ENCODE results near the gene CYP26A1.

Gene CYP26A1

DNA sequence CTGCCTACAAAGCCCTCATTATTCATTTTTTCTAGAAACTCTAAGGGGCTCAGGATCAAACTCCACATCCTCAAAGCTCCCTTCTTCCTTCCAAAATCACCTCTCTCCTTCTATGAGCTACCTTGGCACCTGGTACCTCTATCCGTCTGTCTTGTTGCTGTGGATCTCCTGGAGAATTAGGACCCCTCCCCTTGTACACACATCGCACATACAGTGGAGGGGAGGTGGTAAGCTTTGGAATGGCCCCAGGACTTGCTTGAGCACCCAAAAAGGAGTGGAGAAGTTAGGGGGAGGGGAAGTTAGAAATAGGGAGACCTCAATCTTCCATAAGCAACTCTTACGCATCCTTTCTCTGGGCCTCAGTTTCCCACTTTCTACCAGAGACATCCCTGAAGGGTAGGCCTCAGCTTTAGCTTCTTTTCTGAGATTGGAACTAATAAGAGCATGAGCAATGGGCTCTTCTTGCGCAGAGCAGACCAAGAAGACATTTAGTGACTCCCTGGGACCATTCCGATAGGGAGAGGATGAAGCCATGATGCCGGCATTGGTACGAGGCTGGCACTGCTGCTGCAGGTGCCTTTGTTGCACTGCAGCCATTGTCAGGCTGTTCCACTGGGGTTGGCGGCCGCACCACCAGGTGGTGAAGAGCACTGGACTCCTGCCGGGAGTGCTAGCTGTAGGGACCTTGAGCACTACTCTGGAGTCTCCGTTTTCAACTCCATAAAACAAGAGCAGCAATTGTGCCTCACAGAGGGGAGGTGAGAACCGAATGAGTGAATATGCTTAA is 8.6 kb upstream of the CYP26A1 start:
- no peak for DNase-seq

DNA sequence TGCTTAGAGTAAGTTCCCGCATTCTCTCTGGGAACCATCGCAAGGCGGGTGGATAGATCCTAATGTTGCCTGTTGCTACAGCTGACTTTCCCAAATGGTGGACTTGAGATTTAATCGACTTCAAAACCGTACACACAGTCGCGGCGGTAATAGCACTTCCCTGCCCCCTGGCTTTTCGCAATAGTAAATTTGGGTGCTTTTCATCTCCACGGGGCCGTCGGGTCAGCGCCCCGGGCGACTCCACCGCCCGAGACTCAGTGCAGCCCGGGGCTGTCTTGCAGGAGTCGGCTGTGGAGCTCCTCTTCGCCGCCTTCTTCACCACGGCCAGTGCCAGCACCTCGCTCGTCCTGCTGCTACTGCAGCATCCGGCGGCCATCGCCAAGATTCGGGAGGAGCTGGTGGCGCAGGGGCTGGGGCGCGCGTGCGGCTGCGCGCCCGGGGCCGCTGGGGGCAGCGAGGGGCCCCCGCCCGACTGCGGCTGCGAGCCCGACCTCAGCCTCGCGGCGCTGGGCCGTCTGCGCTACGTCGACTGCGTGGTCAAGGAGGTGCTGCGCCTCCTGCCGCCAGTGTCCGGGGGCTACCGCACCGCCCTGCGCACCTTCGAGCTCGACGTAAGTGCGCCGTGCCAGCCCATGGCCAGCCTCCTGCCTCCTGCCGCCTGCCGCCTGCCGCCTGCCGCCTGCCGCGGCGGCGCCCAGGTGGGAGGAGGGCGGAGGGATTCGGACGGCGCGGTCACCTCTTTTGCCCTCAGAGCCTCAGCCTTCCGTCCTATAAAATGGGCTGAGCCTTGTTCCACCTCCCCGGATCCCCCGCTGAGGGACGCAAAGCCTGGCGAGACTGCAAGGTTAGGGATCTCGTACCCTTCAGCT is 7.8 kb upstream of the CYP26A1 start:
- DNase-seq = no peak

GRCh38 chr10:93066544-93066913 is 7.2 kb upstream of the CYP26A1 start:
- DNase-seq = no peak

DNA sequence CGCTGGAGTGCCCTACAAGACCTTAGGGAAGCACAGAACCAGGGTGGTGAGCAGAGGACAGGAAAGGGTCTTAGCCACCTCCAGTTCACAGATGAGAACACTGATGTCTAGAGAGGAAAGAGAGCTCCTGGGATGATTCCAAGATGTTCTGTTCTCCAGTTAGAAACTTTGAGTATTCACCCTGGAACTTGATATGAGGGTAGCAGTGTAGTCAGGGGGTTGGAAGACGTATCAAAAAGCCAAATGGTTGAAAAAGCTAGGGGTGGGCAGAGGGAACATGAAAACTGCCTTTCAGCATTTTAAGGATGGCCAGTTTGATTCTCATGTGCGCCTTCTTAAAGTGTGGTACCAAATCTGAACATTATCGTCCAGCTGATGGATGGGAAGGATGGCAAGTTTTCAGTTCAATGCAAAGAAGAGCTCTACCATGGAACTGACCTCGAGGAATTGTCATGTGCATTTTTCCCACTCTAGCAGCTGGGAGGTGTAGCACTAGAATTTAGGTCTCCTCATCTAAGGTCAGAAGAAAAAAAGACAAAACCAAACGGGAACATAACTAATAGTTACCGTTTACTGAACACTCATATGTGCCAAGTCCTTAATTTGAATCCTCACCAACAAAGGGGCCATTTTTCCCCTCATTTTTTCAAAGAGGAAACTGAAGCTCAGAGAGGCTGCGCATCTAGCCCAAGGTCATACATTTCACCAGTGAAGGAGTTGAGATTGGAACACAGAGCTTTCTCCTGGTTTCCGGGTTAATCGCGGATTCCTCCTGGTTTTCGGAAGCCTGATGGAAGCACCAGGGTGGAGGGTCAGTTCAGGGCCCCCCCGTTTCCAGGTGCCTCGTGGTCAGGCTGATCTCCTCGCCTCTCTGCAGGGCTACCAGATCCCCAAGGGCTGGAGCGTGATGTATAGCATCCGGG is 6.0 kb upstream of the CYP26A1 start:
- DNase-seq = no peak

DNA sequence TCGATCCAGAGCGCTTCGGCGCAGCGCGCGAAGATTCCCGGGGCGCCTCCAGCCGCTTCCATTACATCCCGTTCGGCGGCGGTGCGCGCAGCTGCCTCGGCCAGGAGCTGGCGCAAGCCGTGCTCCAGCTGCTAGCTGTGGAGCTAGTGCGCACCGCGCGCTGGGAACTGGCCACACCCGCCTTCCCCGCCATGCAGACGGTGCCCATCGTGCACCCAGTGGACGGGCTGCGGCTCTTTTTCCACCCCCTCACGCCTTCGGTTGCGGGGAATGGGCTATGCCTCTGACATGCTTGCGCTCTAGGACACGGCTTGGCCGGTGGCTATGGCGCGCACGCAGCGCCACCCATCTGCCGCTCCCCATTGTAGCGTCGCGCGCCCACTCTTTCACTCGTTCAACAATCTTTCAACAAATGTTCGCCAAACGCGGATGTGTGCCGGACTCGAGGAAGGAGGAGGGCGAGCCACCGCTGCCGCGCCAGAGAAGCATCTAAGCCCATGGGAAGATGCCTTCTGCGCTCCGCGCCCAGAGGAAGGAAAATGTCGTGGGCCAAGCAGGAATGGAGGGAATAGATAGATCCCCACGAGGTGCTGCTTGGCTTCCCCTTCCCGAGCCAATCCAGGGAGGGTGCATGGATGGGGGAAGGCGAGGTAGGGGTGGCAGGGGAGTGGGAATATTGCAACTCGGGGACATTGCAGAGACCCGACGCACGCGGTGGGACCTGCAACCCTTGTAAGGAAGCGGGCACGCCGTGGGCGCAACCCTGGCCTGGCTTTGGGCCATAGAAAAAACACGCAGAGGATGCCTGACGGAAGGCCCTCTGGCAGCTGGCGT is 5.1 kb upstream of the CYP26A1 start:
- DNase-seq = no peak

DNA sequence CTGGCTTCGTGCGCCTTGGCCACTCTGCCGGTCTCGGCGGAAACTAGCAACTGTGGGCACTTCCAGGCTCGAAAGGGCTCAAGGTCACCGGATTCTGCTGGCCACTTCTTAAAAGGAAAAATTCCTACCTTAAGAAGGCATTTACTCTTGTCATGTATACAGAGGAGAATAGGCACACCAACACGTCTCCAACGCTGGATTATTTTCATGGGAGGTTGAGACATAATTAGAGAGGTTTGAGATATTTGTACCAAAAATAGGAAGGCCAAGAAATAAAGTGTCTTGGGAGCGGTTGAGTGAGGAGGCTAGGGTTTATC is 4.5 kb upstream of the CYP26A1 start:
- no peak for DNase-seq

DNA sequence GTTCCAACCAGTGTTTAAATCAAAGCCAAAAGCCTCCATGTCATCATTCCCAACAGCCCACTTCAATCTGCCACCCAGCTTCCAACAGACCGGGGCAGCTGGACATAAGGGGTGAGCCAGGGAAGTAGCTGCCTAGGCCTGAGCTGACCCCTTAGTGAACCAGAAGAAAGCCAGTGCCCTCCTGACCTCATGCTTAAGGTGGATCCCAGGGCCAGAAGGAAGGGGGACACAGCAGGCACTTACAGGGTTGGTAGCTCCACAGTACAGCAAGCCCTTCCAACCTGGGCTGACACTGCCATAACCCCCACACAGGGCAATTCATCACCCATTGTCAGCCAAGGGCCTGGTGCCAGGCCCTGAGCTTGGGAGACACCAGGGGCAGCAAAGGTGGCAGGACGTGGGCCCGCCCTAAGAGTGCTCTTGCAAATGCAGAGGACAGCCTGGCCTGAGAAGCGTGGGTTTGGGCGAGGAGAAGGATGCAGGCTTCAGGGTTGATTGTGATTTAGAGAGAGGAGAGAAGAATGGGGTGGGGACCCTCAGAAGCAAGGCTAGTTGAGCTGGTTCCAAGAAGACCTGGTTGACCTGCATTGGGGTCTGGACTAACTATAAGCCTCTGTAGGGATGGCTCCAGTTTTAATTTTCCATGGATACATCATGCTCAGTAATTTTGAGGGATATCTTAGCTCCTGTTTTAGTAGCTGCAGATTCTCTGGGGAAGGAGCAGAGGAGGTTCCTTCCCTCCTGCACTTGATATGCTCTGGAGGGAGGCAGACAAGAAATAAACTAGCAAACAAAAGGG is 3.1 kb upstream of the CYP26A1 start:
- no peak for DNase-seq

DNA sequence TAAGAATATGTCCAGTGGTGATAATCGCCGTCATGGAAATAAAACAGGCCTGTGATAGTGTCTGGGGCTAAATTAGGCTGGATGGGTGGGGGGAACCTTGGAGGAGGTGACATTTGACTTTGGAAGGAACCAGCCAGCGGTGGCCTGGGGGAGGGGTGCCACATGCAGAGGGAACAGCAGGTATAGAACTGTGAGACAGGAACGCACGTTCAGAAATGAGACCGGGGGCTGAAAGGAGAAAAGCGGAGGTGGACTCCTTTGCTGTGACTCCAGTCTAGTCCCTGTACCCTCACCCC is 2.6 kb upstream of the CYP26A1 start:
- DNase-seq = no peak

DNA sequence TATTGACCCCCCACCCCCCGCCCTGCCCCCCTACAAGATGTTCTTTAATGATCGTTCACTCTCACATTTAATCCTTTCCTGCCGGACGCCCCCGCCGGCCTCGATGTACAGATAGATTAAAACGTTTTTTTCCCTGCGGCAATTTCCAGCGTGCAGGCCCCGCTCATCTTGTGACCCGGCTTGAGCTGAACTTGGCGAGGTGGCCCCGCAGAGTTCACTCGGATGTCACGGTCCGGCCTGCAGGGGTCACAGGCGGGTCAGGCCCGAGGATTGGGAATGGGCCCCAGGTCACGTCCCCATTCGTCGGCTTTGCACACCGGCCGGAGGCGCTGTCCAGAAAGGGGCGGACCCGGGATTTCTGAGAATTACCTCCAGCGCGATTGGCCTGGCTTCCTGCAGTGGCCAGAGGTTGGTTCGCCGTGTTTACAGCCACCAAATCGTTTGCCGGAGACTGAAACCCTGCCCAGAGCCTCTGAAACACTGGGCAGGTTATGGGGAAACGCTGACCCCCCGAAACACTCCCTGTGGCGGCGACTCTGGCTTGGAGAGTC is 1.9 kb upstream of the CYP26A1 start:
- DNase-seq = no peak

DNA sequence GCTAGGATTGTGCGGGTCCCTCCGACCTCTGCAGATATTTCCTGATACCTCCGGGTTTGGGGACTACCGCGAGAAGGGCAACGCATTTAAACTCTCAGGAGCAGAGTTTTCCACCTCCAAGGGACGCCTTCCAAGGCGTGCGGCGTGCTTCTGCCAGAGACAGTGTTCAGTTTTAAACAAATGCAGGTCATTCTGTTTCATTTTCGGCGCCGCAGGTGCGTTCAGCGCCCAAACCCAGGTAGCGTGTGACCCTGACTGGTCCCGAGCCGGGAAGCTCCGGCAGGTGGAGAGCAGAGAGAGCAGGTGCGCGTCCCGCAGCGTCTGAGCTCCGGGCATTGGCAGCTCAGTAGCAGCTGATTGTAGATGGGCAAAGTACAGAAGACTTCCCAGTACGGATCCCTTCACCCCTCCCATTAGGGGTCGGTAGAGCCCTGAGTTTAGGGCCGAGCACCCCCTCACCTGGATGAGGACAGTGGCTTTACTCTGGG is 1.4 kb upstream of the CYP26A1 start:
- DNase-seq = no peak

GRCh38 chr10:93072713-93073538 is 767 bp upstream of the CYP26A1 start:
- no peak for DNase-seq

GRCh38 chr10:93074147-93074596 is 479 bp downstream of the CYP26A1 start:
- no peak for DNase-seq

DNA sequence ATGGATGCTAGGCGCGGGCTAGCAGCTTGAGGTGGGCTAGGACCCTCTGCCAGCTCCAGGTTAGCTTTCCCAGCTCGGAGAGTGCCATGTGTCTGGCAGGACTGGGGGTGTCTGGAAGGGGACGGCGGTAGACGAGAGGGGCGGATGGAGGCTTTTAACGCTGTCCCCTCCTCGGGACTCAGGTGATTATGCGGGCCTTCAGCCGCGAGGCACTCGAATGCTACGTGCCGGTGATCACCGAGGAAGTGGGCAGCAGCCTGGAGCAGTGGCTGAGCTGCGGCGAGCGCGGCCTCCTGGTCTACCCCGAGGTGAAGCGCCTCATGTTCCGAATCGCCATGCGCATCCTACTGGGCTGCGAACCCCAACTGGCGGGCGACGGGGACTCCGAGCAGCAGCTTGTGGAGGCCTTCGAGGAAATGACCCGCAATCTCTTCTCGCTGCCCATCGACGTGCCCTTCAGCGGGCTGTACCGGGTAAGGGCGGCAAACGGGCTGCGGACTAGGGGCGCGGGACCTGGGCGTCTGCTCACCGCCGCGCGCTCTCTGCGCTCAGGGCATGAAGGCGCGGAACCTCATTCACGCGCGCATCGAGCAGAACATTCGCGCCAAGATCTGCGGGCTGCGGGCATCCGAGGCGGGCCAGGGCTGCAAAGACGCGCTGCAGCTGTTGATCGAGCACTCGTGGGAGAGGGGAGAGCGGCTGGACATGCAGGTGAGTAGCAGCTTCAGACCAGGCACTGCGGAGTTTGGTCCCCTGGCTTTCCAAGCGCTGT is 1.1 kb downstream of the CYP26A1 start:
- no peak for DNase-seq

DNA sequence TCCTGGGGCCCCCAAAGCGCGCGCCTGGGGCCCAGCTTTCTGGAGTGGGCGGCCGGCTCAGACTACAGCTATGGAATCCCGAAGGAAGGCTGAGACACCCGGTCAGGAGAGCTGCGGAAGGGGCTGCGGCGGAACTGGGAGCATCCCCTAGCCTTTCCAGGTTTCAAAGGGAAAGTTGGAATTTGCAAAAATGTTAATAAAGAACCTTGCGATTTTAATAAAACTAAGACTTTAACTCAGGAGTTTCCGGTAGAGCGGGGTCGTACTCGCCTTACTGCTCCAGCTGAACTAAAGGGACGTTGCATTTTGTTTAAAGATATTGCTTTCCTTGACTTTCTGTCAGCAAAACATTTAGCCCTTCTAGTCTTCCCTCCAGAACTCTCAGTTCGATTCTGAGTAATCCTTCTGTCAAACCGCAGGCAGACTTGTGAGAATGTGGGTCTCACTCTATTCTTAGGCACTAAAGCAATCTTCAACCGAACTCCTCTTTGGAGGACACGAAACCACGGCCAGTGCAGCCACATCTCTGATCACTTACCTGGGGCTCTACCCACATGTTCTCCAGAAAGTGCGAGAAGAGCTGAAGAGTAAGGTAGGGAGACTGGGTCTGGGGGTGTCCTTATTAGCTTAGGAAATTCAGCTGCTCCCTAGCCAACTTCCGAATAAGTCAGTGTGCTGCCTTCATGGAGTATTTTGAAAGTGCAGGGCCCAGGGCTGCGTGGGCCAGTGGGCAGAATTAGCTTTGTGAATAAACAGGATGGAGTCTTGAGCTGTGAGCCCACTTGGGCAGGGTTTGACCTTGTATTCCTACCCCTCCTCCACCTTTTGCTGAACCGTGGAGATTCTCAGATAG is 1.9 kb downstream of the CYP26A1 start:
- no peak for DNase-seq

GRCh38 chr10:93076871-93077270 is 3.2 kb downstream of the CYP26A1 start:
- DNase-seq = no peak

- no peak for DNase-seq
Measured at GRCh38 chr10:93077860-93078337, 4.2 kb downstream of the CYP26A1 start.

DNA sequence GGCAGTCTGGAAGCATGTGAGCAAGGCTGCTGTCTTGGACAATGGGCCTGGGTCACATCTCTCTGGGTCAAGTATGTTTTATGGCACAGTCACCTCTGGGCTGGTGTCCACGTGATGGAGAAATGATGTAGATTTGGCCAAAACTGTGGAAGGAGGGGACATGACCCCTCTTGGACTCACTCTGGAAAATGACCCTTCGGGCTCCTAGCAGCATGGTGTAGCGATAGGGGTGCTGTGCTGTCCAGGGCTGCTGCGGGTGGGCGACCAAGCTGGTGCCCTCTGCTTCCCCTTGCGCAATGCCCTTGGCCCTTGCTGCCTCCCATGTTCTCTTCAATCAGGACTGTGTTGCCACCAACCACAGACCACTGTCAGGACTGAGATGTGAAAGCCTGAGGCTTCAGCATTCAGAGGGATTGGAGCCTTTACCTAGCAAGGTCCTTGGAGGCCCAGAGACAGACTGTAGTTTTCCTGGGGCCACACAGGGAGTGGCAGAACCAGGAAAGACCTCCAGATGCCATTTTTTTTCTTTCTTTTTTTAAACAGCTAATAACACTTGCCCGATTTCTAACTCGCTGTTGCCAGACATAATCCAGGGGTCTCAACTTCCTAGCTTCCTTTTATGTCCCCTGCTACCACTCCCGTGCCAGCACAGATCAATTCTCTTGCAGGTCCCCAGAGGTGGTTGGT is 6.1 kb downstream of the CYP26A1 start:
- no peak for DNase-seq

All from amniotic stem cell (primary cell).